Gastroesophageal sphincter (tissue), 3 donors: ENCODE measurements around the gene HERC2.
"Not testable (repeated sequence)": the region's sequence is repeated elsewhere in the genome, so short reads cannot be mapped to it uniquely, and the experiment has no call there.

Experiments
- POLR2A ChIP-seq, 2 donors: fragments of 450-650 bp; IDR thresholded peaks; one replicate each; pipeline ENCODE4 v1.6.1; 2017; ENCODE audit warnings: antibody characterized with exemption in 2 of 2, mild to moderate bottlenecking in 2 of 2, moderate library complexity in 1 of 2
- POLR2AphosphoS5 ChIP-seq: sonication (generic); formaldehyde crosslinking; IDR thresholded peaks from one replicate; pipeline ENCODE4 v1.6.1; 2017; ENCODE audit warnings: antibody characterized with exemption
- TF ChIP-seq, protein P1 (sequence below), 4 experiments: fragments of 200-600 bp in 2 of 4; fragments of 450-650 bp in 2 of 4; sonication (generic) in 1 of 4; IDR thresholded peaks; one replicate each; pipeline ENCODE4 v1.5.1; 2017 to 2019; ENCODE audit warnings: antibody characterized with exemption in 4 of 4, mild to moderate bottlenecking in 2 of 4, moderate library complexity in 2 of 4

DNA sequence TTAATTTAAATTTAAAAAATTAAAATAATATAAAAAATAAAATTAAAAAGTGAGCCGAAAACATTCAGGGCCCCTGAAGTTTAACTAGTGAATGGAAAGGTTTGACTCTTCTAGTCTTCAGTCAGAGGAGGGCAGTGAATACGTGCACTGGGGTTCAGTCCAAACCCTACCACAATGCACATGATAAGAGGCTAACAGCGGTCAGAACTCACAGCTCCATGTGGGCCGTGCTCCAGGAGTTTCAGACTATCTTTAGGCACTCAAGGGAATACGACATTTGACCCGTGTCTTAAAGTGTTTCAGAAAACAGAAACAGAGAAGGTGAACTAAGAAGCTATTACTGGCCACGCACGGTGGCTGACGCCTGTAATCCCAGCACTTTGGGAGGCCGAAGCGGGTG is 11.5 kb downstream of the HERC2 start:
- TF ChIP-seq, protein P1, sequence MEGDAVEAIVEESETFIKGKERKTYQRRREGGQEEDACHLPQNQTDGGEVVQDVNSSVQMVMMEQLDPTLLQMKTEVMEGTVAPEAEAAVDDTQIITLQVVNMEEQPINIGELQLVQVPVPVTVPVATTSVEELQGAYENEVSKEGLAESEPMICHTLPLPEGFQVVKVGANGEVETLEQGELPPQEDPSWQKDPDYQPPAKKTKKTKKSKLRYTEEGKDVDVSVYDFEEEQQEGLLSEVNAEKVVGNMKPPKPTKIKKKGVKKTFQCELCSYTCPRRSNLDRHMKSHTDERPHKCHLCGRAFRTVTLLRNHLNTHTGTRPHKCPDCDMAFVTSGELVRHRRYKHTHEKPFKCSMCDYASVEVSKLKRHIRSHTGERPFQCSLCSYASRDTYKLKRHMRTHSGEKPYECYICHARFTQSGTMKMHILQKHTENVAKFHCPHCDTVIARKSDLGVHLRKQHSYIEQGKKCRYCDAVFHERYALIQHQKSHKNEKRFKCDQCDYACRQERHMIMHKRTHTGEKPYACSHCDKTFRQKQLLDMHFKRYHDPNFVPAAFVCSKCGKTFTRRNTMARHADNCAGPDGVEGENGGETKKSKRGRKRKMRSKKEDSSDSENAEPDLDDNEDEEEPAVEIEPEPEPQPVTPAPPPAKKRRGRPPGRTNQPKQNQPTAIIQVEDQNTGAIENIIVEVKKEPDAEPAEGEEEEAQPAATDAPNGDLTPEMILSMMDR (IDR thresholded peaks at IDR 0.05), result not testable (repeated sequence)
- TF ChIP-seq POLR2AphosphoS5; POLR2A (IDR thresholded peaks at IDR 0.05): not testable (repeated sequence)
